Prostate gland (tissue), 2 donors: Measurements from ENCODE around the gene SMIM15.

ENCODE experiments used
- POLR2A ChIP-seq: fragments of 450-650 bp; IDR thresholded peaks from one replicate; pipeline ENCODE4 v1.6.1; 2016; ENCODE audit warnings: antibody characterized with exemption, mild to moderate bottlenecking
- POLR2AphosphoS5 ChIP-seq: sonication (generic); formaldehyde crosslinking; IDR thresholded peaks from one replicate; pipeline ENCODE4 v1.6.1; 2017; ENCODE audit warnings: antibody characterized with exemption
- TF ChIP-seq, protein P1 (sequence below), 4 experiments: fragments of 200-600 bp in 2 of 4; fragments of 450-650 bp in 2 of 4; sonication (generic) in 2 of 4; IDR thresholded peaks; 1 replicate in 3 of 4; 2 replicates in 1 of 4; pipeline ENCODE4 v1.5.1; 2016 to 2019; ENCODE audit warnings: antibody characterized with exemption in 4 of 4, mild to moderate bottlenecking in 2 of 4, moderate library complexity in 2 of 4

DNA sequence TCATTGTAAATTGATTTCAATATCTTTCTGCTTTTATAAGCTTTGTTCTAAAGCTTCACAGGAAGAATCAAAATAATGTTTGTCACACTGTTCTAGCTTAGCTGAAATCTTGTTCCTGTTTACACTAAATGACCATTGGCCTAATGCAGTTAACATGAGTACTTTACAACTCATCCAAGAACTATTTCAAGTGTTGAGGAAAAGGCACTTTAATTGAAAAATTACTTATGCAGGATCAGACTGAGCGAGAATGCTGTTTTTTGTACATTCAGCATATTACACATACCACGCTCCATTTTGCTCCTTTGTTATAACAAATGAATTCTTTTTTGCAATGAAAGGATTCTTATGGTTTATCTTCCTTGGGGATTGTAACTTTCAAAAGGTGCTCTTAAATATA is 22.4 kb upstream of the SMIM15 start:
- TF ChIP-seq POLR2AphosphoS5 (no peak), POLR2A (no peak)
- TF ChIP-seq, protein P1, sequence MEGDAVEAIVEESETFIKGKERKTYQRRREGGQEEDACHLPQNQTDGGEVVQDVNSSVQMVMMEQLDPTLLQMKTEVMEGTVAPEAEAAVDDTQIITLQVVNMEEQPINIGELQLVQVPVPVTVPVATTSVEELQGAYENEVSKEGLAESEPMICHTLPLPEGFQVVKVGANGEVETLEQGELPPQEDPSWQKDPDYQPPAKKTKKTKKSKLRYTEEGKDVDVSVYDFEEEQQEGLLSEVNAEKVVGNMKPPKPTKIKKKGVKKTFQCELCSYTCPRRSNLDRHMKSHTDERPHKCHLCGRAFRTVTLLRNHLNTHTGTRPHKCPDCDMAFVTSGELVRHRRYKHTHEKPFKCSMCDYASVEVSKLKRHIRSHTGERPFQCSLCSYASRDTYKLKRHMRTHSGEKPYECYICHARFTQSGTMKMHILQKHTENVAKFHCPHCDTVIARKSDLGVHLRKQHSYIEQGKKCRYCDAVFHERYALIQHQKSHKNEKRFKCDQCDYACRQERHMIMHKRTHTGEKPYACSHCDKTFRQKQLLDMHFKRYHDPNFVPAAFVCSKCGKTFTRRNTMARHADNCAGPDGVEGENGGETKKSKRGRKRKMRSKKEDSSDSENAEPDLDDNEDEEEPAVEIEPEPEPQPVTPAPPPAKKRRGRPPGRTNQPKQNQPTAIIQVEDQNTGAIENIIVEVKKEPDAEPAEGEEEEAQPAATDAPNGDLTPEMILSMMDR (IDR thresholded peaks at IDR 0.05) = no peak
